Gastroesophageal sphincter (tissue), 4 donors: ENCODE data around the gene PRAC1. TPM values are rescaled to one million over a fixed set of nuclear protein-coding genes. Genes with fewer than 3 reads are reported as not detected.

Source experiments
- ATAC-seq: fragments of 150-250 bp; one replicate; pipeline ENCODE4 v1.9.1; 2016; ENCODE audit warnings: mild to moderate bottlenecking, moderate library complexity
- H3K27ac ChIP-seq, 4 donors: fragments of 200-600 bp; sonication (generic) in 3 of 4; 1 replicate in 3 of 4; 2 replicates in 1 of 4; pipeline ENCODE4 v1.5.1; 2016 to 2019
- H3K27me3 ChIP-seq: fragments of 200-600 bp; sonication (generic); one replicate; pipeline ENCODE4 v1.5.1; 2019
- H3K36me3 ChIP-seq, 2 donors: fragments of 200-600 bp; sonication (generic); one replicate each; pipeline ENCODE4 v1.5.1; 2019; ENCODE audit warnings: control low read depth in 1 of 2
- H3K4me1 ChIP-seq, 3 donors: fragments of 200-600 bp; sonication (generic); 1 replicate in 2 of 3; 2 replicates in 1 of 3; pipeline ENCODE4 v1.5.1; 2016 to 2019; ENCODE audit warnings: control low read depth in 2 of 3
- H3K4me3 ChIP-seq, 2 donors: fragments of 200-600 bp; sonication (generic); one replicate each; pipeline ENCODE4 v1.5.1; 2019; ENCODE audit warnings: mild to moderate bottlenecking in 1 of 2, moderate library complexity in 1 of 2
- H3K9me3 ChIP-seq, 3 donors: fragments of 200-600 bp; sonication (generic); one replicate each; pipeline ENCODE4 v1.5.1; 2017 to 2019; ENCODE audit warnings: control low read depth in 2 of 3
- CTCF ChIP-seq, 4 experiments: fragments of 200-600 bp in 2 of 4; fragments of 450-650 bp in 2 of 4; sonication (generic) in 1 of 4; IDR thresholded peaks; one replicate each; pipeline ENCODE4 v1.5.1; 2017 to 2019; ENCODE audit warnings: antibody characterized with exemption in 4 of 4, mild to moderate bottlenecking in 2 of 4, moderate library complexity in 2 of 4
- EP300 ChIP-seq: sonication (generic); formaldehyde crosslinking; IDR thresholded peaks from one replicate; pipeline ENCODE4 v1.6.1; 2017; ENCODE audit warnings: antibody characterized with exemption, mild to moderate bottlenecking
- POLR2A ChIP-seq, 2 donors: fragments of 450-650 bp; IDR thresholded peaks; one replicate each; pipeline ENCODE4 v1.6.1; 2017; ENCODE audit warnings: antibody characterized with exemption in 2 of 2, mild to moderate bottlenecking in 2 of 2, moderate library complexity in 1 of 2
- POLR2AphosphoS5 ChIP-seq: sonication (generic); formaldehyde crosslinking; IDR thresholded peaks from one replicate; pipeline ENCODE4 v1.6.1; 2017; ENCODE audit warnings: antibody characterized with exemption
- WGBS, 2 donors: methylation state at CpG; one replicate each; pipeline ENCODE4 v1.1.5; 2018; ENCODE audit warnings: low coverage in 1 of 2; 5-methylcytosine and 5-hydroxymethylcytosine counted together
- total RNA-seq, 4 donors: library from RNA; depleted of rRNA; stranded (reverse); fragments of >200 nt; gene quantifications; one replicate each; pipeline ENCODE4 v1.1.0, GENCODE V29; 2016

PRAC1 gene
- not detected for total RNA-seq

DNA sequence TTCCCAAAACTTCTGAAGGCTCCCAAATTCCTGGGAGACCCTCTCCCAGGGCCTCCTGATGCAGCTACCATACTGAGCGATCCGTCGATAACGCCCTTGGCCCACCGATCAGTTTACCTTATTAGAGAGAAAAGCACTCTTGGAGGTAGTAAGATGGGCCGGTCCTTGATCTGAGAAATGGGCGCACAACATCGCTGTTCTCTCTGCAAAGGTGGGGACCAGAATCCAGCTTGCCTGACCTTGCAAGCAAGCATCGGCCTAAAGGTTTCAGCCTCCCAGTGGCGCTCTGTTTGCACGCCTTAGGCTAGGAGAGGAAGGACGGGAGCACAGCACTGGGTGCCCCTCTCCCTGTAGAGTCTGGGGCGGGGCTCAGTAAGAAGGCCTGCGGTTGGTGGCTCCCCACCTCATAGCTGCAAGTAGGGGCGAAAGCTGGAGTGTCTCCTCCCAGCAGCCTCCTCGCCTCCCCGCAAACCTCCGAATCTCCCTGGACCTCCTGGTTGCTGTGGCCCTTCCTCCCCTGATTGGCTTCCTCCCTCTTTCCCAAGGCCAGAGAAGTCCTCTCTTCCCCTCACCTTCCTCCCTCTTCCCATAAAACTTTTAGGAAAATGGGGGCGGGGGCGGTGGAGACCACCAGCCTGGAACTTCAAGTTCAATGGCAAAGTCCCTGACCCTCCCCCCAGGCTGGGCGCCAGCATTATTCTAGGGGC, at the start of gene PRAC1:
TSS of gene PRAC1 (minus strand) at position 318 of the 707 bp plus-strand sequence. CDS start at position 192, 126 bp downstream.
- no peak for TF ChIP-seq POLR2A (IDR thresholded peaks at IDR 0.05)
- TF ChIP-seq EP300 = no peak
- no peak for TF ChIP-seq CTCF (IDR thresholded peaks at IDR 0.05)
- TF ChIP-seq POLR2AphosphoS5 = no peak
- Histone ChIP-seq H3K36me3 (no peaks in the 10 kb centered on the region), H3K27ac (no peak within 1 kb of the TSS), H3K4me3 (no peak within 1 kb of the TSS), H3K9me3 (no peaks in the 10 kb centered on the region), H3K27me3 (peaks cover 100% of the 10 kb centered on the region), H3K4me1 (peaks cover 0 to 49% (median 26%) of the 10 kb centered on the region in 3 donors)
- ATAC-seq = no peak
- WGBS, 2 donors = 13 to 20% methylated on average over 1 to 4 of the region's 21 CpGs

GRCh38 chr17:48770954-48771353, 48.6 kb upstream of the PRAC1 start:
- Histone ChIP-seq H3K27ac (no peak overlapping the region), H3K27me3 (peaks cover 57% of the 10 kb centered on the region), H3K4me1 (no peaks in the 10 kb centered on the region), H3K9me3 (peaks cover 0 to 7% (median 0%) of the 10 kb centered on the region in 3 donors), H3K36me3 (no peaks in the 10 kb centered on the region), H3K4me3 (no peak overlapping the region)
- TF ChIP-seq CTCF (IDR thresholded peaks at IDR 0.05) = no peak
- no peak for TF ChIP-seq POLR2A (IDR thresholded peaks at IDR 0.05)
- no peak for TF ChIP-seq EP300
- TF ChIP-seq POLR2AphosphoS5 = no peak
- ATAC-seq = no peak
- 46 to 52% methylated on average over 2 to 3 of the region's 3 CpGs for WGBS, 2 donors

- TF ChIP-seq EP300 = no peak
- TF ChIP-seq POLR2A (IDR thresholded peaks at IDR 0.05) = no peak
- no peak for TF ChIP-seq POLR2AphosphoS5
- TF ChIP-seq CTCF (IDR thresholded peaks at IDR 0.05) = no peak
- Histone ChIP-seq H3K9me3 (no peaks in the 10 kb centered on the region), H3K4me1 (no peaks in the 10 kb centered on the region), H3K4me3 (no peak overlapping the region), H3K36me3 (no peaks in the 10 kb centered on the region), H3K27me3 (peaks cover 66% of the 10 kb centered on the region), H3K27ac (no peak overlapping the region)
- ATAC-seq = no peak
- WGBS, 2 donors = 71 to 80% methylated on average over 2 to 4 of the region's 5 CpGs
These were observed 46.8 kb upstream of the PRAC1 start for GRCh38 chr17:48769009-48769675.

- H3K27me3 ChIP-seq = peaks cover 72% of the 10 kb centered on the region
- WGBS, 2 donors = 50% methylated on average over 2 of the region's 4 CpGs; no CpG with 5 or more reads in 1 of the 2 donors
- ATAC-seq = no peak
- H3K36me3 ChIP-seq = no peaks in the 10 kb centered on the region
- H3K4me1 ChIP-seq = no peaks in the 10 kb centered on the region
- H3K4me3 ChIP-seq = no peak overlapping the region
- H3K27ac ChIP-seq = no peak overlapping the region
- no peak for TF ChIP-seq CTCF (IDR thresholded peaks at IDR 0.05)
- TF ChIP-seq EP300 = no peak
- TF ChIP-seq POLR2A (IDR thresholded peaks at IDR 0.05) = no peak
- no peak for TF ChIP-seq POLR2AphosphoS5
- H3K9me3 ChIP-seq = no peaks in the 10 kb centered on the region
These were observed 45.0 kb upstream of the PRAC1 start for GRCh38 chr17:48767263-48767774.
